GM23248 (cell line): Measurements from ENCODE around the gene WAC. TPM values are rescaled to one million over a fixed set of nuclear protein-coding genes. Genes with fewer than 3 reads are reported as not detected.
A peak's percentile ranks its signal among the peaks of the same experiment; 100 is the strongest.

ENCODE experiments used
- DNase-seq: peaks from one replicate; pipeline ENCODE4 v3.0.0-alpha.2; 2015
- H2AFZ ChIP-seq: fragments of 200-600 bp; sonication (generic); 2 replicates; pipeline ENCODE4 v1.6.1; 2016; ENCODE audit warnings: antibody characterized with exemption
- H3F3A ChIP-seq: fragments of 200-600 bp; sonication (generic); 2 replicates; pipeline ENCODE4 v1.6.1; 2016; ENCODE audit warnings: mild to moderate bottlenecking, antibody characterized with exemption, mixed run types; ENCODE audit not compliant: insufficient read depth
- H3K27ac ChIP-seq: fragments of 200-600 bp; sonication (generic); 2 replicates; pipeline ENCODE4 v1.5.1; 2016; ENCODE audit warnings: mild to moderate bottlenecking
- H3K27me3 ChIP-seq: fragments of 200-600 bp; sonication (generic); replicated peaks from 2 replicates; pipeline ENCODE4 v1.6.1; 2016; ENCODE audit warnings: mild to moderate bottlenecking; ENCODE audit not compliant: insufficient read depth
- H3K36me3 ChIP-seq: fragments of 200-600 bp; sonication (generic); 2 replicates; pipeline ENCODE4 v1.6.1; 2016; ENCODE audit warnings: low read depth, mild to moderate bottlenecking
- H3K4me1 ChIP-seq: fragments of 200-600 bp; sonication (generic); 2 replicates; pipeline ENCODE4 v1.6.1; 2016; ENCODE audit warnings: mild to moderate bottlenecking; ENCODE audit not compliant: insufficient read depth
- H3K4me2 ChIP-seq: fragments of 200-600 bp; sonication (generic); one replicate; pipeline ENCODE4 v1.6.1; 2016; ENCODE audit warnings: mild to moderate bottlenecking; ENCODE audit not compliant: unreplicated experiment
- H3K4me3 ChIP-seq: fragments of 200-600 bp; sonication (generic); 2 replicates; pipeline ENCODE4 v1.5.1; 2016; ENCODE audit warnings: mild to moderate bottlenecking
- H3K79me2 ChIP-seq: fragments of 200-600 bp; sonication (generic); 2 replicates; pipeline ENCODE4 v1.6.1; 2016; ENCODE audit warnings: mild to moderate bottlenecking; ENCODE audit not compliant: insufficient read depth
- H3K9ac ChIP-seq: fragments of 200-600 bp; sonication (generic); 2 replicates; pipeline ENCODE4 v1.6.1; 2016; ENCODE audit warnings: mild to moderate bottlenecking
- H3K9me2 ChIP-seq: fragments of 200-600 bp; sonication (generic); 2 replicates; pipeline ENCODE4 v1.6.1; 2016; ENCODE audit warnings: mixed run types, mild to moderate bottlenecking, moderate library complexity; ENCODE audit not compliant: insufficient read depth
- H3K9me3 ChIP-seq: fragments of 200-600 bp; sonication (generic); one replicate; pipeline ENCODE4 v1.6.1; 2017; ENCODE audit warnings: low read depth
- H4K20me1 ChIP-seq: fragments of 200-600 bp; sonication (generic); 2 replicates; pipeline ENCODE4 v1.6.0; 2016; ENCODE audit not compliant: insufficient read depth
- EZH2 ChIP-seq: fragments of 200-600 bp; sonication (generic); IDR thresholded peaks from 2 replicates; pipeline ENCODE4 v1.6.1; 2018; ENCODE audit warnings: antibody characterized with exemption, mild to moderate bottlenecking; ENCODE audit not compliant: insufficient read depth, poor library complexity, severe bottlenecking
- EZH2phosphoT487 ChIP-seq: fragments of 200-600 bp; sonication (generic); IDR thresholded peaks from 2 replicates; pipeline ENCODE4 v1.6.1; 2018; ENCODE audit warnings: antibody characterized with exemption, moderate library complexity, mild to moderate bottlenecking, low read depth; ENCODE audit not compliant: insufficient read depth
- WGBS, 2 experiments: methylation state at CpG; one replicate each; pipeline ENCODE4 v1.1.6; 2015 to 2017; ENCODE audit warnings: low lambda C conversion rate in 2 of 2, low coverage in 1 of 2; ENCODE audit errors: missing lambda C conversion rate in 2 of 2; 5-methylcytosine and 5-hydroxymethylcytosine counted together
- in situ Hi-C: fragments of 300-500 bp; cut with MboI; formaldehyde crosslinking; loops from 2 replicates; pipeline ENCODE4 v1.15.0; 2020
- polyA plus RNA-seq: library from polyadenylated mRNA; unstranded; fragments of >200 nt; fragmentation: Nextera tagmentation; extraction: Ambion mirVana; gene quantifications from 2 replicates; pipeline ENCODE4 v1.2.1, GENCODE V29; 2016
- total RNA-seq: library from RNA; depleted of rRNA; stranded (reverse); fragments of >200 nt; shearing (Covaris generic); gene quantifications from 2 replicates; pipeline ENCODE4 v1.2.3, GENCODE V29; 2014

WAC gene
- total and polyA plus RNA-seq, 2 experiments from 2014 or later: 54.3 to 57.5 TPM

- peak; percentile 84 for DNase-seq
- H3K4me2 ChIP-seq: peak overlapping the region; percentile 13
- 13 to 14% methylated on average over 15 of the region's 15 CpGs for WGBS, 2 experiments
These were observed 95.4 kb downstream of the WAC start for GRCh38 chr10:28628184-28628893.

GRCh38 chr10:28631896-28632583 lies 99.1 kb downstream of the WAC start:
- in situ Hi-C loops: no loop called here
- no peak overlapping the region for H3K4me2 ChIP-seq
- H3K9ac ChIP-seq: no peak overlapping the region
- H4K20me1 ChIP-seq: no peaks in the 10 kb centered on the region
- WGBS, 2 experiments: 59 to 60% methylated on average over 5 of the region's 5 CpGs
- H3K27me3 ChIP-seq: peaks cover 19% of the 10 kb centered on the region
- no peaks in the 10 kb centered on the region for H3K79me2 ChIP-seq
- no peaks in the 10 kb centered on the region for H3K9me3 ChIP-seq
- H3K27ac ChIP-seq: no peak overlapping the region
- H3K9me2 ChIP-seq: no peaks in the 10 kb centered on the region
- no peaks in the 10 kb centered on the region for H3F3A ChIP-seq
- TF ChIP-seq EZH2phosphoT487 (no peak), EZH2 (no peak)
- H3K4me1 ChIP-seq: peaks cover 5% of the 10 kb centered on the region; the same call in 1 of the 2 replicates
- H3K4me3 ChIP-seq: no peak overlapping the region
- no peaks in the 10 kb centered on the region for H3K36me3 ChIP-seq
- DNase-seq: peak; percentile 31
- H2AFZ ChIP-seq: no peak overlapping the region

More at GRCh38 chr10:28628184-28628893, 95.4 kb downstream of the WAC start:
- Histone ChIP-seq H3K36me3 (no peaks in the 10 kb centered on the region), H3K4me3 (no peak overlapping the region), H3K9me2 (no peaks in the 10 kb centered on the region), H3K79me2 (no peaks in the 10 kb centered on the region), H3K9me3 (no peaks in the 10 kb centered on the region), H2AFZ (no peak overlapping the region), H3K4me1 (peaks cover 5% of the 10 kb centered on the region; the same call in 1 of the 2 replicates), H3K27ac (no peak overlapping the region), H3K9ac (no peak overlapping the region), H3K27me3 (peaks cover 19% of the 10 kb centered on the region), H3F3A (peaks cover 23% of the 10 kb centered on the region), H4K20me1 (no peaks in the 10 kb centered on the region)
- no peak for TF ChIP-seq EZH2phosphoT487
- no peak for TF ChIP-seq EZH2
- in situ Hi-C loops: no loop called here

GRCh38 chr10:28632584-28632945 lies 99.6 kb downstream of the WAC start:
- Histone ChIP-seq H3K4me1 (peaks cover 5% of the 10 kb centered on the region; the same call in 1 of the 2 replicates), H3K9me3 (no peaks in the 10 kb centered on the region), H2AFZ (no peak overlapping the region), H3K27ac (no peak overlapping the region), H3K36me3 (no peaks in the 10 kb centered on the region), H3K79me2 (no peaks in the 10 kb centered on the region), H3K27me3 (peaks cover 19% of the 10 kb centered on the region), H3K9ac (no peak overlapping the region), H3K4me2 (no peak overlapping the region), H3K4me3 (no peak overlapping the region), H3F3A (no peaks in the 10 kb centered on the region), H3K9me2 (no peaks in the 10 kb centered on the region), H4K20me1 (no peaks in the 10 kb centered on the region)
- TF ChIP-seq EZH2: no peak
- TF ChIP-seq EZH2phosphoT487: no peak
- whole genome bisulfite sequencing, 2 experiments: 18 to 51% methylated on average over 1 of the region's 1 CpG
- no peak for DNase-seq
- in situ Hi-C loops: no loop called here

GRCh38 chr10:28633750-28634149 lies 100.8 kb downstream of the WAC start:
- no peaks in the 10 kb centered on the region for H3K9me3 ChIP-seq
- H3K4me2 ChIP-seq: no peak overlapping the region
- H3K27ac ChIP-seq: no peak overlapping the region
- TF ChIP-seq EZH2: no peak
- TF ChIP-seq EZH2phosphoT487: no peak
- peaks cover 19% of the 10 kb centered on the region for H3K27me3 ChIP-seq
- H2AFZ ChIP-seq: no peak overlapping the region
- H3K79me2 ChIP-seq: no peaks in the 10 kb centered on the region
- no peaks in the 10 kb centered on the region for H3K36me3 ChIP-seq
- DNase-seq: no peak
- no peak overlapping the region for H3K9ac ChIP-seq
- in situ Hi-C loops: no loop called here
- H3K4me1 ChIP-seq: no peaks in the 10 kb centered on the region
- no peaks in the 10 kb centered on the region for H3F3A ChIP-seq
- no peaks in the 10 kb centered on the region for H4K20me1 ChIP-seq
- 76 to 82% methylated on average over 6 of the region's 6 CpGs for WGBS, 2 experiments
- H3K9me2 ChIP-seq: no peaks in the 10 kb centered on the region
- H3K4me3 ChIP-seq: no peak overlapping the region
